Measurements from ENCODE around the gene NAV2. TPM values are rescaled to one million over a fixed set of nuclear protein-coding genes. Genes with fewer than 3 reads are reported as not detected.

Gene NAV2
- total RNA-seq, 1 experiment from 2014 or later, result 32.3 TPM

DNA sequence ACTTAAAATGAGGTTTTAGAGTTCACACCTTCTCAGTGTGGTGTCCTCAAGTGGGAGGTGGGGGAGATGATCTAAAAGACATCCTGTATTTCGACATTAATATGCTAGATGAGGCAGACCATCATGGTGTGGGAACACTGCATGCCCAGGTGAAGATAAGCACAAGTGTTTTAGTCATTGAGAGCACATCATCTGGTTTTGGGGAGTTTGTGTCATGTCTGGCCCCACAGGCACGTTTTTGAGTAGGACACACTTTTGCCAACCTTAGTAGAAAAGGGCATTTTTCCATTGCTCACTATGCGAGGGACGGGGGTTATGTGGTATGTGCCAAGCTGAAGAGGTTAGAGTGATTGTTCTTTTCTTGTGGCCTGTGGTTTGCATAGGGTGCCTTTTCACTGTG, 258.3 kb downstream of the NAV2 start:
- DNase-seq (ENCODE audit: low read depth), result no peak

DNA sequence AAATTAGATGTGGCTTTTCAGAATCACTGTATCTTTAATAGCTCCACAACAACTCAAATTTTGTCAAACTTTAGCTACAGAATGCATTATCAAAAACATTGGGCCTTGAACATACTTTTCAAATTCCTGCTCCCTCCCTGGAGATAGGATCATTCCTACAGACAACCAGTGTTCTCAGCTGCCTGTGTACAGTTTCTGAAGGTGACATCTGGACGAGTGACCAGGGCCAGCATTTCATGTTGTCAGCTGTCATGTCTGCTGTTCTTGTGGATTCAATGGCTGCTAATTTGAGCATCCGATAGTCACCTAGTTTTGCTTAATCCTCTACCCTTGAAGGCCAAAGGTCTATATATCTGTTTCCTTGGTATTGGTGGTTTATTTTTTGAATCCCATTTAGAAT, 259.5 kb downstream of the NAV2 start:
- DNase-seq (ENCODE audit: low read depth), result no peak

DNA sequence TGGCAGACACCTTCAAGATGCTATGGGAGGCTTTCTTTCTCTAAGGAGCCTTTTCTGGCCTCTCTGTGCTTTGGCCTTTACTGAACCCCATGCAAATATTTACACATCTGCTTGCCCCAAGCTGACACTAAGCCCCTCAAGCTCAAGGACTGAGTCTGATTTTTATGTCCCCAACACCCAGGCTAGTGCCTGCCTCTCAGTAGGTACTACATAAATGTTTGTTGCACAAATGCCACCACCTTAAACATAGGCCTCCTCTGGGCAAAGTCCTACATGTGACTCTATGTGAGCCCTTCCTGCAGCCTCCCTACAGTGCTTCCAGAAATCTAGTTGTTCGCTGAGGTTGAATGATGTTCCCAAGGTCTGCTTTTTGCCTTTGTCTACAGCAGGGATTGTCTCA, 260.0 kb downstream of the NAV2 start:
- no peak for DNase-seq (ENCODE audit: low read depth)

DNA sequence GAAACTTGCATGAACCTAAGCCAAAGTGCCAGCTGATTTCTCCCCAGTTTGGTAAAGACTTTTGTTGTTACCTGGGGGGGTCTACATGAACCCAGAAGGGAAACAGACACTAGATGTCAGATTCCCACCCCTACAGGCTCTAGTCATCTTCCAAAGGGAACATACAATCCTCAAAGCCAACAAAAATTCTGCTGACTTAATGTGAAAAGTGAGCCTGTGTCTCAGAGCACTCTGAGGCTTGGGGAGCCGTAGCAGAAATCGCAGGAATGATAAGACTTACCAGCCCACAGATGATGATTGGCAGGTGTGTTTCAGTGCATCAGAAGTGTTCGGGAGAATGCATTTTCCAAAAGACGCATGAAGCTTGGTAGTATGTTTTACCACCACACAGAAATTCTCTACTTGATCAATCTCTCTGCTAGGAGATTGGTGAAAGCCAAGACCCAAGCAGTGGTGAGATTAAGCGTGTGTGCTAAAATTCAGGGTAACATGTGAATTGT, 260.5 kb downstream of the NAV2 start:
- no peak for DNase-seq (ENCODE audit: low read depth)

DNA sequence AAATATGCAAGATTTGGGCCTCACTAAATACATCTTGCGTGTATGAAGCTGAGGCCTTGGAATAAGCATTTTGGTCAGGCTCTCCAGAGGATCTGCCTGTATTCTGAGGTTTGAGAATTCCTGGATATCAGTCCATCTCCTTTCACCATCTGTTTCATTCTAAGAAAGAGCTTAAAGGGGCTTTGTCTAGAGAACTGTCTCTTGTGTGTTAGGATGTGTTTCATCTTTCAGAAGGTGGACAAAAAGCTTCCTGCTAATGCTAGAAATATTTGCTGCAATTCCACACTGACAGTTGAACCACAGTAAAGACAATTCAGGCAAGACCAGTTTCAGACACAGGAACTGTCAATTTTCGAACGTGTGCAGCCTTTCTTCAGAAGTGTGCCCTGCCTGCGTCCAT, 262.2 kb downstream of the NAV2 start:
- no peak for DNase-seq (ENCODE audit: low read depth)

DNA sequence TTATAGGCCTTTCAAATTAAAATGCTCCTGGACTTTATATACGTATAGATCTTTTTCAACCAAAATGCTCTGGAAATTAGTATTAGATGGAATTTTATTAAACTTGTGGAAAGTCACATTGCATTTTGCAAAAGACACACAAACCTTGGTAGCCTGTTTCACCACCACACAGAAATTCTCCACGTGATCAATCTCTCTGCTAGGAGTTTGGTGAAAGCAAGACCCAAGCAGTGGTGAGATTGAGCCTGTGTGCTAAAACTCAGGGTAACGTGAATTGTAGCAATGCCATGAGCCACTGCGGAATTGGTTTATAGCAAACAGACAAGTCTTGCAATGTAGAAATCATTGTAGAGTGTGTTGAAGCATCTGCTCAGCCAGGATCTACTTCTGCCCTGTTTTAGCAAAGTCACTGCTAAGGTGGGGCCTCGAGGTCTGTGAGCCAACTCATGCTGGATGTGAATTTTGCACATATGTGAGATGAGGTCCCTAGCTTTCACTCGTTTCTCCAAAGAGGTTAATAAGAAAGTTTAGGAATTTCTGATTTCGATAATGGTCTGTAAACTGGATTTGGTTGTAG, 262.9 kb downstream of the NAV2 start:
- no peak for DNase-seq (ENCODE audit: low read depth)

DNA sequence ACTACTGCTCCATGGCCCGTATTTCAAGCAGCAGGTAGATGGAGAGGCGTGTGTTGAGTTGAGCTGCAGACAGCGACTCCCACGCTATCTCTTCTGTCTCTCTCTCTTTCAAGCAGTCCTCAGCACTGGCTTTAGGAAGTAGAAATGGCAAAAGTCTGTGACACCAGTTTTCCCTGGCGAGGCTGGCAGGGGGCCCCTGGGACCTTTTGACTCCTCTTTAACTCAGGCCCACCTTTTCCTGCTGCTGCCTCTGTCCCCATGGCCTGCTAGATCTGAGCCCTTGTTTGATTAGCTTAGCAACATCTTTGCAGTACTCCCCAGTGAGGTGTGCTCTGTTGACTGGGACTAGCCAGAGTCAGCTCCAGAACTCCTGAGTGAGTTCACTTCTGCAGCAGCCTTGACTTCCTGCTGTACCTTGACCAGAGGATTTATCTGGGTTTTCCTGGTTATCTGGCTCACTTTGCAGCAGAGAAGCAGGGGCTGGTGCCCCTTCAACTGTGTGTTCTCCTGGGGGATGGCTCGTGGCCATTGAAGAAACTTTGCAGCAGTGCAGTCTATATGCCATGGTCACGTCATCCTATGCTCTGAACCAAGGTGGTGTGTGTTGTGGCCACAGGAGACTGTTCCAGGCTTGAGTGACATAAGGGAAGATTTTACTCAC, 263.8 kb downstream of the NAV2 start:
- no peak for DNase-seq (ENCODE audit: low read depth)

DNA sequence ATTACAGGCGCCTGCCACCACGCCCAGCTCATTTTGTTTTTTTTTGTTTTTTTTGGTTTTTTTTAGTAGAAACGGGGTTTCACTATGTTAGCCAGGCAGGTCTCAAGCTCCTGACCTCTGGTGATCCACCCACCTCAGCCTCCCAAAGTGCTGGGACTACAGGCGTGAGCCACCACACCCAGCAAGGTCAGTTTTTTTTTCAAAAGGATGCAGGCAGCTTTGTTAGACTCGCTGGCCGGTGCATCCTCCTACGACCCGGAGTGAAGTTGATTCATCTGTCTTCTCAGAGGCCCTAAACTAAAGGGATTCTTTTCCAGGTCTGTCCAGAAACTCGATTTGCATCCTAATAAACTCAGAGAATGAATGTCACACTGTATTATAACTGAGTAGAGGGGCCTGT, 265.3 kb downstream of the NAV2 start:
- no peak for DNase-seq (ENCODE audit: low read depth)

DNA sequence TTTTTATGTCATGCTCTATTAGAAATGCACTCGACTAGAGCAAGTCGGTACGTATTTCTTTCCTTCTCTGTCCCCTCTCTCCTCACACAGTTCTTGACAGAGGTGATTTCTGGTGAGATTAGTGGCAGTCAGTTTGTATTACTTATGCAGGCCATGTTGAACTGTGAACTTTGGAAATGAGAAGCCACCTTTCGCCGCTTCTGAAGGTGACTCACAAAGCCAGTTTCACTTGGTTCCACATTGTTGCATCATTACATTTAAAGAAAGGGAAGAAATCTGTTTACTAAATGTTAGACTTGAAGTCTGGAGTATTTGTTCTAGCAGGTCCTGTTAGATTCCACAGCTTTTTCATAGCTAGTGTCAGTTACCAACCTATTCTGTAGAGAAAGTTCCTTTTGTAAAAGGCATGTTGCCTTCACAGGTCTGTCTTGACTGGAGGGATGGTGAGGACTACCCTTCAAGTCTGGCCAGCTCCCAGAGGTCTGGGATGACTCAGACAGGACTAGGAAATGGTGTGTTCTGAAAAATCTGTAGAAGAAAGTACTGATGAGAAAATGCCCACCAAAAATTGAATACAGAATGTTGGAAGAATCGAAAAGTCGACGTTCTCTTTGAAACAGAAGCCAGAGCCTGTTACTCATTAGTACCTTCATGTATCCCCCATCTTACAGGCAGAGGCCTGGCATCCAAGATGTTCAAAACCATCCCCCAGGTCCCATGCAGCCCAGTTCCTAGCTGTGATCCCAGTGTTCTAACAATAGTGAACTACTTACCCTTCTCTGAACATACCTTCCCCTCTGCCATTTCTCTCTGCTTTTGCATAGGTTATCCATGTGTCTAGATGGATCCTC, 266.3 kb downstream of the NAV2 start:
- peak; percentile 71 for DNase-seq (ENCODE audit: low read depth)

DNA sequence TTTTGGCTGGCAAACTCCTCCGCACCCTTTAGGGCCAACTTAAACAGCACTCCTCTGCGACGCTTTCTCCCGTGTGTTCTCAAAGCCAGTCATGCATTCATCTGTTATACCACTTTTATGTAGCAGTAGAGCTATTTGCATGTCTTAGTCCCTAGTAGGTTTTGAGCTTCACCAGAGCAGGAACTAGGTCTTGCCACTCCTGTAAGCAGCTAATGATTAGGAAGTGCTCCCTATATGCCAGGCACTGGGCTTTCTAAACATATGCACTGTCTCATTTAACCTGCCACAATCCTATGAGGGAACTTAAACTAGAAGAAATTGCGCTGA, 266.8 kb downstream of the NAV2 start:
- no peak for DNase-seq (ENCODE audit: low read depth)

DNA sequence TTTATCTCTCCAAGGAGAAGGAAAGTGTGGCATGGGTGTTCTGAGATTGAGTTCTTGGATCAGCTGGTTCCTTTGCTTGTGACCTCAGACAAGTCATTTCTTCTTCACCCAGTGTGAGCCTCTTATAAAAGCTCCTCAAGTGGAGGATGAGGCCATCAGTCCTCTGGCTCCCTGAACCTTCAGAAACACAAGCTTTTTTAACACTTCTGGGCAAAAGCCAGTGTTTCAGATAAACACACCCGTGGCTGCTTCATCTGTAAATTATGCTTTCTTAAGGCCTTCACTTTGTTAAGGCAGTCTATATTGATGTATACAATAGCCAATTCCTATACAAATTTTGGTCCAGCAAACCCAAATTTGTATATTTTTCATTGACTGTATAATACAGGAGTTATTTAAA, 267.8 kb downstream of the NAV2 start:
- no peak for DNase-seq (ENCODE audit: low read depth)

DNA sequence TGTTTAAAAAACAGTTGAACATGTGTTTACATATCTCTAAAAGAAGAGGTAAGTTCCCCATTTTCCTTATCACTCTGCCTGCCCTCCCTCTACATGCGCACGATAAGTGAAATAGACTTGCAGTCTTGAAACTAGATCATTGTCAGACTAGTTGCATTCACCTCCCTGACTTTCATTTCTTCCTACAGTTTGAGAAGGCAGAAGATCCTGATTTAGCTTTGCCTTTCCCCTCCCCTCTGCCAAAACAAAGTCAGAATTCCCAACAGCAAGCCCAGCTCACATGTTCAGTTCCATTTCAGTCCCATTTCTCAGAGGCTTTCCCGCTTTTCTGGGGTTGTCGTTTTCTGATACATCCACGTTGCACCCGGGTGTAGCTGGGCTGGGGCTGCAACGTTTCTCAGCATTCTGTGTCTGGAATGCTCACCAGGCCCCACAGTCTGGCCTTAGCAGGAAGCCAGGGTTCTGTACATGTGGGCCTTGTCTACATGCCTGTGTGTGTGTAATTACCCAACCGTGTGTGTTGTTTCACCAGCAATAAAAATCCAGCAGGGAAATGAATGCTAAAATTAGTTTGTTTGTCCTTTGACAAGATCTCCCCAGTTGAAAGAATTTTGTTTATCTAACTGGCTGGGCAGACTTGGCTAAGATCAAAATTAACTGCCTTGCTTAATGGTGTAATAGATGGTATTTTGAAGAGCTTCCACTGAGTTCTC, 268.5 kb downstream of the NAV2 start:
- DNase-seq (ENCODE audit: low read depth), result peak; percentile 33

DNA sequence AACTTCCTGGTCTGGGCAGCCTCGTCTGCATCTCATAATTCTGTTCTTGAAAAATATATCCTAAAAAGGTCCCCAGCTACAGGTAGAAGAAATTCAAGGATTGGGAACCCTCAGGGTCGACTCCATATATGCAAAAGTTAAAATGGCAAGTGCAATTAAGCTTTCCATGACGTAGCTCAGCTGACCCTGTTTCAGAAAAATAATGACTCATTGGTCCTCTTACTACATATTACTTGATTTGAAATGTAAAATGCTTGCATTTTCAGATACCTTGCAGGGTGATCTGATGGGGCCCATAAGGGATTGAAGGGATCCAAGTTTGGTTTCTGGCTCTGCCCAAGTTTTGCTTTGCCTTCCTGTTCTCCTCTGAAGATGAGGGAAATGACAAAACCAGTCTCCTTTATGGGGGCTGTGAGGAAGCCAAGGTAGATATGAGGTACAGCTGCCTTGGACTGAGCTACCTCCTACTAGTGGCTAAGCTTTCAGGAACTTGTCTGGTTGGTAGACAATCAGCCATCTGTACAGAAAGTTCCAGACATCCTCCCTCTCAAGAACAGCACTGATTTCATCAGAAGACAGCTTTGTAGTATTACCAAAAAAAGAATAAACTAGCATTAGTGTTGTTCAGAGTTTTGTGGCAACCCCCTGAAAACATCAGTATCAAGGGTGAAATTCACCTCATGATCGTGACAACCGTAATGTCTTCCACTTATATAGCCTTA, 270.3 kb downstream of the NAV2 start:
- DNase-seq (ENCODE audit: low read depth), result no peak

DNA sequence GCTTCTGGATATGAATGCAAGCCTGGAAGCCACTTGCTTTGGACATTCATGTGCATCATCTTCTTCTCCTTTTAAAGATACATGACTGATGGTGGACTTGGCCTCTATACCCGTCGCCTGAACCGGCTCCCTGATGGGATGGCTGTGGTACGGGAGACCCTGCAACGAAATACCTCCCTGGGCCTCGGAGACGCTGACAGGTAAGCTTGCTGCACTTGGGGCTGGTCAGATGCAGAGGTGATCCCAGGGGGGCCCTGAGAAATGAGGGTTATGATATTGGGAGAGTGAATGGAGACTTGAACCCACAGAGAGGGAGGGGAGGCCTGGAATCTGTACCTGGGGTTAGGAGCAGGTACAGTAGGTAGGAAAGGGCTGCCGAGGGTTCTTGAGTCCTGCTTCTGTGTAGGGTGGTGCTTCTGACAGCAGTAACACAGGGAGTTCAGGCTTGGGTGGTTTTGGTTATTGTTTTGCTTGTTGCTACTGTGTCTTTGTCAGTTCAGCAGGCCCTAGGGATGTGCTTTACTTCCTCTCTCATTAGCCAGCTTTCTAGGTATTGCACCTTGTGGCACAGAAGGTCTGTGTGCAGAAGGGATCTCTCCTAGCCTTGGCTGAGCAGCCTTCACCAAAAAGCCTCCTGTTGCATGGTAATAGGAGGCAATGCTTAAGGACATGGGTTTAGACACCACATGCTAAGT, 271.6 kb downstream of the NAV2 start:
- DNase-seq (ENCODE audit: low read depth), result no peak

DNA sequence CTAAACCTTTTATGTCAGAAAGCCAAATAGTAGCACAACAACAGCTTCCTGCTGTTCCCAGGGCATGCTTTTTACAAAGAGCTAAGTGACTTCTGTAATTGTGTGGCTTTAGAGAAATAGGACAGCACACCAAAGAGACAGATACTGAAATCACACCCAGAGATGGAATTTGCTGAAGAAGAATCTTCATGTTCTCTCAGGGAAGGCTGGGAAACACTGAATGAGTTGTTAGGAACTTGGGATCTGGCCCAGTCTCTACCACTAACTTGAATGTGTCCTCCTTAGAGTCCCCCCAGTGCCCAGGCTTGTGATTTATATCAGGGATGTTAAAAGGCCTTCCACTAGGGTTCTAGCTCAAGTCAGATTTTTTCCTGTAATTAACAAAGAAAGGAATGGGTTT, 272.5 kb downstream of the NAV2 start:
- DNase-seq (ENCODE audit: low read depth), result no peak

DNA sequence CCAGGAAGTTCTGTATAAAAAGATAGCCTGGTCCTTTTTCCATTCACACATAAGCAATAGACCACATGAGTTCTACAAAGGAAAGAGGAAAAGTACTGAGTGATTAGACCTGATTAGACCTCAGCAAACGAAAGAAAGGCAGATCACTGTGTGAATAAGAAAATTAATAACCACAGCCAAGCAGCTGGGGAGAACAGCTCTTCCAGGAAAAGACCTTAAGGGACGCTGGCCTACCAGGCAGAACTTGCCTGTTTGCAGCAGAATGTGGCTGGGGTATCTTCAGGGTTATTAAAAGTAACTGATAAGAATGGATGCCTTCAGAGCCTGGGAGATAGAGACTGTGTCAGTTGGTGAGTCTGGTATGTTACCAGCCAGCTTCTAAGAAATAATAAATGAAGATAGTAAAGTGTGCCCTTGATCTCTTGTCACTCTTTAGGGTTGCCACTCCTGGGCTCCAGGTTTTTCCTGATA, 274.7 kb downstream of the NAV2 start:
- no peak for DNase-seq (ENCODE audit: low read depth)

DNA sequence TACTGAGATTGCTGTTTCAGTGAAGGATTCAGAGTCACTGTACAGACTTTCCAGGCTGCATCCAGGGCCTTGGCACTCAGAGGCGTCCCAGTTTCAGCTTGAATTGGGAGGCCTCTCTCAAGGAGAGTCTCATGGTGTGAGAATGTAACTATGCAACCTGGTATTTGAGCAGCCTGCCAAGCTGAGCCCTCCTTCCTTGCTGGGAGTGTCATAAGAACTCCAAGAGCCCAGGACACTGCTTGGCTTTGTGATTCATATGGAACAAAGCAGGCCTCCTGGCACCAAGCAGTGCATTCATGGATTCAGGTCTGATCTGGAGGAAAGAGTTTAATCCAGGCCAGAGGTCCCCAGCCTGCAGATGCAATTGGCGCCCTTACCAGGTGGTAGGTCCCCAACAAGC, 276.0 kb downstream of the NAV2 start:
- peak; percentile 36 for DNase-seq (ENCODE audit: low read depth)

DNA sequence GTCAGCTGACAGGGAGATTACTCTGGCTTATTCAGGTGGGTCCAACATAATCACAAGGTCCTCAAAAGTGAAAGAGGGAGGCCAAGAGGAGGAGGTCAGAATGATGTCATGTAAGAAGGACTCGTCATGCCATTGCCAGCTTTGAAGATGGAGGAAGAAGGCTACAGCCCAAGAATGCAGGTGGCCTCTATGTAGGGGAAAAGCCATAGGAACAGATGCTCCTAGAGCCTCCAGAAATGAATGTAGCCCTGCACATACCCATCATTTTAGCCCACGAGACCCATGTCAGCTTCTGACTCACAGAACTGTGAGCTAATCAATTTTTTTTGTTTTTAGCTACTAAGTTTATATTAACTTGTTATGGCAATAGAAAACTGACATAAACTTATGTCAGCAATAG, 276.6 kb downstream of the NAV2 start:
- DNase-seq (ENCODE audit: low read depth), result no peak

DNA sequence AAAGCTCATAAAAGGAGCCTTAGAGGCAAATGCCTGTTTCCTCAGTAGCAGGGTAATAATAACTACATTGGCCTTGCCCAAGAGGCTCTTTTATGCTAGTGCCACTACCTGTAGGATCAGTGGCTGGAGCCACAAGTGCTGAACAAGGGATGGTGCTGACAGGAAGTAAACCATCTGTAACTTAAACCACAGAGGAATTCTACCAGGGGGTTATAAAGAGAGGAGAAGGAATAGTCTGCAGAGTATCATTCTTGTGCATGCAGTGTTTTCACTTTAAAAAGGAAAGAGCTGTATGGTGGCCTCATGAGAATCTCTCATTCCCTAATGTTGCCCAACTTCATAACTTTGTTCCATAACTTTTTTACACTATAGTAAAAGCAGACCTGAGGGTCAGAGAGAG, 279.5 kb downstream of the NAV2 start:
- no peak for DNase-seq (ENCODE audit: low read depth)

DNA sequence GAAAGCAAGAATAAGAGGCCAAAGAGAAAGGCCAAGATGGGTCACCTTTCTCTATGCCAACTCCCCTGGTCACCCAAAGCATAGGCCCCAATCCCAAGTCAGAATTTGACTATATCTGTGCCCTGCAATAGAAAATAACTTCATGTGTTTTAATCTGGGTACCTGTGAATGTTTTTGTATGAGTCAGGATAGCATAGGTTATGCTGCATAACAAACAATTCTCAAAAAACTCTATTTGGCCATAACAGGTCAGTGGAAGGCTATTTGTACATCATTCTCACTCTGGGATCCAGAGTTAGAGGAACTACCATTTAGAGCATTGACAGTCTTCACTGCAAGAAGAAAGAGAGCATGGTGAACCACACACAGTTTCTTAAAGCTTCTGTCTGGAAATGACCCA, 280.4 kb downstream of the NAV2 start:
- DNase-seq (ENCODE audit: low read depth), result no peak

DNA sequence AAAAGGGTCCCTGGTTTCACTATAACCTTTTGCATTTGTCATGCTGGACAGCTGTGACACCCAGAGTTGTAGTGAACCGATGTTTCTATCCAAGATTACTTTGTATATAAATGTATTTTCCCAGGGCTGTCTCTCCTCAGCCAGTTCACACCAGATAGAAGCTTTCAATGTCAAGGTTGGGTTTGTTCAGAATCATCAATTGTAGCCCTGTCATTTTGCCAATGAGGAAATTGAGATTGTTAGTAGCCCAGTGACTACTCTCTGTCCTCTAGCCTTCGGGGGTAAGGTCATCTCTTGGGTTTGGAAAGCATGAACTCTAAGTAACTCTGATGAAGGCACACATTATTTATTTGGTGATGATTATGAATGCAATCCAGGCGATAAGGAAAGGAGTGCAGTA, 282.0 kb downstream of the NAV2 start:
- DNase-seq (ENCODE audit: low read depth), result no peak

Data from LHCN-M2 (cell line).